ENCODE results near the gene SASH1. TPM values are rescaled to one million over a fixed set of nuclear protein-coding genes. Genes with fewer than 3 reads are reported as not detected.
A peak's percentile ranks its signal among the peaks of the same experiment; 100 is the strongest.

Gene SASH1
- total and polyA plus RNA-seq, 7 donors = 3.2 to 101 (median 40.5) TPM

DNA sequence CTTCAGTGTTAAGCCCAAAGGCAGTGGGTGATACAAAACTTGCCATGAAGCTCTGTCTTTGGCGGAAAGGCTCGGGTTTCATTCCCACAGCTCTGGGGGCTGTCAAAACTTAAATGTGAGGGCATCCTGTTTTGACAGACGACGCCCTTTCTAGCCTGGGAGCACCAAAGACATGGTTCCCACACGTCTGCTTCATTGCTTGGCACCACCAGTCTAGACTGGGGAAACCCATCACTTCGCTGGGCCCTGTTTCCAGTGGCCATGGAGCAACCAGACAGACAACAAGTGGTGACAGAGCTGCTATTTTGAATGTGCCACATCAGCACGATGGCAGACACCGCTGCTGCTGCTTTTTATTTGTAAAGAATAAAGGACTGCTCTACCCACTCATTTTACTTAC is 127.5 kb downstream of the SASH1 start:
- intact Hi-C loops (cut with DNase I) = no loop called here
- TF ChIP-seq EP300 (IDR thresholded peaks at IDR 0.05) = no peak
- TF ChIP-seq POLR2A (IDR thresholded peaks at IDR 0.05) = no peak
- TF ChIP-seq, protein P1, sequence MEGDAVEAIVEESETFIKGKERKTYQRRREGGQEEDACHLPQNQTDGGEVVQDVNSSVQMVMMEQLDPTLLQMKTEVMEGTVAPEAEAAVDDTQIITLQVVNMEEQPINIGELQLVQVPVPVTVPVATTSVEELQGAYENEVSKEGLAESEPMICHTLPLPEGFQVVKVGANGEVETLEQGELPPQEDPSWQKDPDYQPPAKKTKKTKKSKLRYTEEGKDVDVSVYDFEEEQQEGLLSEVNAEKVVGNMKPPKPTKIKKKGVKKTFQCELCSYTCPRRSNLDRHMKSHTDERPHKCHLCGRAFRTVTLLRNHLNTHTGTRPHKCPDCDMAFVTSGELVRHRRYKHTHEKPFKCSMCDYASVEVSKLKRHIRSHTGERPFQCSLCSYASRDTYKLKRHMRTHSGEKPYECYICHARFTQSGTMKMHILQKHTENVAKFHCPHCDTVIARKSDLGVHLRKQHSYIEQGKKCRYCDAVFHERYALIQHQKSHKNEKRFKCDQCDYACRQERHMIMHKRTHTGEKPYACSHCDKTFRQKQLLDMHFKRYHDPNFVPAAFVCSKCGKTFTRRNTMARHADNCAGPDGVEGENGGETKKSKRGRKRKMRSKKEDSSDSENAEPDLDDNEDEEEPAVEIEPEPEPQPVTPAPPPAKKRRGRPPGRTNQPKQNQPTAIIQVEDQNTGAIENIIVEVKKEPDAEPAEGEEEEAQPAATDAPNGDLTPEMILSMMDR (IDR thresholded peaks at IDR 0.05) = no peak
- no peak for TF ChIP-seq POLR2AphosphoS5 (IDR thresholded peaks at IDR 0.05)
- Histone ChIP-seq H3K4me1 (peaks cover 0 to under 1% (median under 1%) of the 10 kb centered on the region in 4 donors), H3K4me3 (no peak overlapping the region), H3K36me3 (peaks cover 0 to 16% (median 4%) of the 10 kb centered on the region in 4 donors), H3K9me3 (no peaks in the 10 kb centered on the region), H3K27ac (no peak overlapping the region), H3K27me3 (no peaks in the 10 kb centered on the region)
- DNase-seq = no peak
- 88 to 91% methylated on average over 8 of the region's 8 CpGs for WGBS, 2 donors

DNA sequence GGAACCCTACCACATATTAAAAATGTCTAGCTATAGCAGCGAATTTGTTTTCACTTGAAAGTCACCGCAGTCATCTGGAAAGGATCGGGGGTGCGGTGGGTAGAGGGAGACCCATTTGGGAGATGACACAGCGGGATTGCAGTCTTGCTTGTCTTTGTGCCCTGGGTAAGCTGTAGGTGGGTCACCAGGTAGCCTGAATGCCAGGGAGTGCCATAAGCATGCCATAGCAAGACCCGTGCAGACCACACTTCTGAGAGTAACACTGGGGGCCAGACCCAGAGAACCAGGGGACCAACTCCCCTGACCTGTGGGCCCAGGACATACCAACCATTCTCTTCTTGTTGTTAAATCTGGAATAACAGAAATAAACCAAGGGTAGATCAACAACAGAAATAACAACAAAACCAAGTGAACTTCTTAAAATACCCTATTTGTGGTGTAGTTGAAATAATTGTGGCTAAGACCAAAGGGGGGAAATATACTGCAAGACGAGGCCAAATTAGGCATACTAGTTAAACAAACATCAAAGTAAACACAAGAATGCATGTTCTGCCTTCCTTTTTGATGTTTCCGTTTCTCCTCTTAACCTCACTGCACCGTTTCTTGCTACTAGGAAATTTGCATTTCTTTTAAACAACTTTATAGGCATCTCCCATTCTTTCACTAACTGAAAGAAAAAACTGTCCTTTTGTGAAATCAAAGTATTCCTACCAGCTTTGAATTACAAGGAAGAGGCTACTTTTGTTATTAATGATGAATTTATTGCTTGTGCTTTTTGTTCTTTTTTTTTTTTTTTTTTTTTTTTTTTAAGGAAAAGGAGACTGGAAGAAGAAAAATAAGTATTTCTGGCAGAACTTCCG is 128.2 kb downstream of the SASH1 start:
- Histone ChIP-seq H3K36me3 (peaks cover 0 to 16% (median 7%) of the 10 kb centered on the region in 4 donors), H3K27ac (peak overlapping the region in 2 of 4 donors; percentile 37 to 47), H3K9me3 (no peaks in the 10 kb centered on the region), H3K4me3 (no peak overlapping the region), H3K27me3 (no peaks in the 10 kb centered on the region), H3K4me1 (no peaks in the 10 kb centered on the region)
- intact Hi-C loops (cut with DNase I) = no loop called here
- 83 to 88% methylated on average over 10 of the region's 10 CpGs for WGBS, 2 donors
- no peak for DNase-seq
- TF ChIP-seq POLR2A (IDR thresholded peaks at IDR 0.05) (no peak), POLR2AphosphoS5 (IDR thresholded peaks at IDR 0.05) (no peak), EP300 (IDR thresholded peaks at IDR 0.05) (no peak)
- TF ChIP-seq, protein P1 (IDR thresholded peaks at IDR 0.05) = no peak

DNA sequence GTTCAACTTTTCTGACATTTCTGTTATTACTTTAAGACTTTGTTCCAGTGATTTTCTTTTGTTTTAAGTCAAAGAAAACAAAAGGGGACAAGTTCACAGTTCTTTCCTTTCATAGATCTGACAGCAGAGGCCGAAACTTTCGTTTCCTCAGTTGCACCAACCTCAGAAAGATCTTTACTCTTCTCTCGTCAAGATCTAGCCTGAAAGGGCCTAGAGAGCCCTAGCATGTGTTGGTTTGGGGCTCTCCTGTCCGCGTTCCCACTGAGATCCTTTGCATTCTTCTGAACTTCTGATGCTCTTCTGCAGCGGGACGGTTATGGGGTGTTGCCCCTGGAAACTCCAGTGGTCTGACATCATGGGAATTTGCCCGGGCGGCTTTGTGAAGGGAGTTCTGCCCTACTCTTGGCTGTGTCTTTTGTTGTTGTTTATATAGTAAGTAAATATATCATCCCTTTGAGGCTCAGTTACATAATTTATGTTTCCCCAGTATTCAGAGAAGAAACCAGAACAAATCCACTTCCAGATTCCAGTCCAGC is 129.1 kb downstream of the SASH1 start:
- Histone ChIP-seq H3K9me3 (no peaks in the 10 kb centered on the region), H3K4me1 (no peaks in the 10 kb centered on the region), H3K4me3 (no peak overlapping the region), H3K27me3 (no peaks in the 10 kb centered on the region), H3K27ac (peak overlapping the region; percentile 15 to 47 (median 40)), H3K36me3 (peaks cover 0 to 19% (median 9%) of the 10 kb centered on the region in 4 donors)
- TF ChIP-seq EP300 (IDR thresholded peaks at IDR 0.05) (no peak), POLR2AphosphoS5 (IDR thresholded peaks at IDR 0.05) (no peak), POLR2A (IDR thresholded peaks at IDR 0.05) (no peak)
- TF ChIP-seq, protein P1 (IDR thresholded peaks at IDR 0.05) = no peak
- intact Hi-C loops (cut with DNase I) = no loop called here
- no peak for DNase-seq
- 79 to 88% methylated on average over 9 of the region's 9 CpGs for WGBS, 2 donors

DNA sequence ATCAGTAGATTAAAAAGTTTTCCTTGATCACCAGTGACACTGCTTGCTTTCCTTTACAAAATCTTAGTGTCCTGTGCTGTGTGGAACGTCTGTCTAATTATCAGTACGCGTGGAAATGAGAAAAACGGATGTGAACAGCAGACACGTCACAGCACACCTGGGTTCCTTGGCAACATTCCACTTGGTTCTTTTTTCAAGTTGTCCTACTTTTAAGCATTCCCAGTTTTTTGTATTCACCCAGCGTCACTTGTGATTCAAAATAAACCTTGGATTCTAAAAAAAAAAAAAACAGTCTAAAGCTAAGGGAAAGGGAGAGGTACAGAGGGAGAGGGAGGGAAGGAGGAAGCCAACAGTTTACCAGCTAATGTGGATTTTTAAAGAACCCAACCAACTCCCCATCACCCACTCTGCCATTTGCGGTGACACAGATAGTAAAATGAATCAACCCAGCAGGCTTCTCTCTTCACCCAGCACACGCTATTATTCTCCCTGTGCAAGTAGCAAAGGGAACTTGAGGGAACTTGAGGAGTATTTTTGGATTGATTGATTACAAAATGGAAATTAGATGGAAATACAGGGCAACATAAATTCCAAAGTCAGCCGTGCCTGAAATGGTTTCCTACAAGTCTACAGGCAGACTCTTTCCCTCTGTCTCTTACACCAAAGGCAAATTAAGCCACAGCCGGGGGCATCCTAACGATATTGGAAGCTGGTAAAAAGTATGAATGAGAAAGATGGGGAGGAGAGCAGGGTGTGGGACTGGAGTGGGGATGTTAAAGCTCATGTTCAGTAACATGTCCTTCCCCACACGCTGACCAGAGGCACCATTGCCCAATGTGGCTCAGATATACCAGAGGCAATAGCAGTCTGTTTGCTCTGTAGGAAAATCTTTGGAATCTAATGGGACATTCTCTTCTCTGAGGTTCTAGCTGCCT is 129.8 kb downstream of the SASH1 start:
- no peak for DNase-seq
- peaks cover 0 to 20% (median 9%) of the 10 kb centered on the region in 4 donors for H3K36me3 ChIP-seq
- H3K4me1 ChIP-seq = no peaks in the 10 kb centered on the region
- no peak overlapping the region for H3K4me3 ChIP-seq
- H3K27ac ChIP-seq = peak overlapping the region in 3 of 4 donors; percentile 37 to 47 (median 44)
- H3K27me3 ChIP-seq = no peaks in the 10 kb centered on the region
- 86 to 87% methylated on average over 12 of the region's 12 CpGs for WGBS, 2 donors
- intact Hi-C loops (cut with DNase I) = no loop called here
- TF ChIP-seq POLR2AphosphoS5 (IDR thresholded peaks at IDR 0.05) (peak in 1 of 4 donors; percentile 11), POLR2A (IDR thresholded peaks at IDR 0.05) (no peak)
- H3K9me3 ChIP-seq = no peaks in the 10 kb centered on the region

All from sigmoid colon (tissue), 7 donors.